WTC11 (cell line): Measurements from ENCODE around the gene TMA7B.

Source experiments
- CTCF ChIP-seq: fragments of 200-600 bp; IDR thresholded peaks from 2 replicates; pipeline ENCODE4 v1.8.0; 2022; ENCODE audit warnings: antibody characterized with exemption
- HMGXB4 ChIP-seq: sonication (generic); formaldehyde crosslinking; IDR thresholded peaks from 2 replicates; pipeline ENCODE4 v1.8.1; 2023; ENCODE audit warnings: mild to moderate bottlenecking, moderate library complexity, missing genetic modification reagents
- NR1H2 ChIP-seq: sonication (generic); formaldehyde crosslinking; IDR thresholded peaks from 2 replicates; pipeline ENCODE4 v1.9.0; 2021; ENCODE audit warnings: mild to moderate bottlenecking, moderate library complexity, missing genetic modification reagents
- NR2C2 ChIP-seq: sonication (generic); formaldehyde crosslinking; IDR thresholded peaks from 2 replicates; pipeline ENCODE4 v1.8.0; 2022; ENCODE audit warnings: mild to moderate bottlenecking, missing genetic modification reagents
- RELA ChIP-seq: sonication (generic); formaldehyde crosslinking; IDR thresholded peaks from 2 replicates; pipeline ENCODE4 v1.8.1; 2022; ENCODE audit warnings: missing genetic modification reagents, mild to moderate bottlenecking, borderline replicate concordance

GRCh38 chr22:39980596-39980995 is 20.4 kb downstream of the TMA7B start:
- TF ChIP-seq NR2C2 (CRISPR knock-in tag) (no peak), RELA (CRISPR knock-in tag) (no peak), NR1H2 (no peak), HMGXB4 (CRISPR knock-in tag) (no peak), CTCF (no peak)
